ENCODE results near the gene CRACR2A. TPM values are rescaled to one million over a fixed set of nuclear protein-coding genes. Genes with fewer than 3 reads are reported as not detected.

The CRACR2A gene
- total RNA-seq, 1 experiment from 2014 or later = 0.92 TPM

- in situ Hi-C loops (cut with HindIII; ENCODE audit: low pct_unique_long_range_greater_than_20kb, low sequenced_read_pairs) (no loop called here), intact Hi-C loops (cut with micrococcal nuclease; ENCODE audit: unreplicated experiment) (no loop called here)
- Histone ChIP-seq H3K4me3 (ENCODE audit: low read depth in 2 of 2, low read length in 2 of 2) (no peak overlapping the region), H3K4me1 (ENCODE audit: control insufficient read depth, insufficient read depth, low read length) (no peaks in the 10 kb centered on the region), H3K27me3 (ENCODE audit: control insufficient read depth, insufficient read depth, low read length) (no peaks in the 10 kb centered on the region), H3K9me3 (ENCODE audit: control insufficient read depth, insufficient read depth, low read depth, low read length) (no peaks in the 10 kb centered on the region), H3K36me3 (ENCODE audit: control insufficient read depth, insufficient read depth, low read length) (no peaks in the 10 kb centered on the region), H3K27ac (ENCODE audit: low read length) (no peak overlapping the region)
- DNase-seq (ENCODE audit: low read depth, low spot score) (no peak), ATAC-seq (no peak)
- TF ChIP-seq TCF7L2 (IDR thresholded peaks at IDR 0.05; ENCODE audit: low read depth, low read length) (no peak), REST (IDR thresholded peaks at IDR 0.05; ENCODE audit: insufficient read depth in 1 of 2, low read depth in 2 of 2, low read length in 1 of 2) (no peak), CTCF (IDR thresholded peaks at IDR 0.05) (no peak), POLR2AphosphoS5 (IDR thresholded peaks at IDR 0.05; ENCODE audit: low read depth, low read length) (no peak), SIN3A (IDR thresholded peaks at IDR 0.05; ENCODE audit: borderline replicate concordance, insufficient read depth, low read depth, low read length) (no peak)
- POLR2A ChIA-PET = no interaction called here
- BruUV-seq (replicated peaks) = no TSS peak
- CTCF ChIA-PET = interaction anchor here (0.7 kb wide), 1 partner anchor 434 kb away, joined by 3 read pairs; no protein-coding TSS in a partner anchor
These were observed 27.4 kb downstream of the CRACR2A start for GRCh38 chr12:3725388-3726115.

- H3K4me1 ChIP-seq (ENCODE audit: control insufficient read depth, insufficient read depth, low read length) = no peaks in the 10 kb centered on the region
- ChIA-PET CTCF (no interaction called here), POLR2A (no interaction called here)
- ATAC-seq = no peak
- DNase-seq (ENCODE audit: low read depth, low spot score) = no peak
- in situ Hi-C loops (cut with HindIII; ENCODE audit: low pct_unique_long_range_greater_than_20kb, low sequenced_read_pairs) = no loop called here
- TF ChIP-seq REST (IDR thresholded peaks at IDR 0.05; ENCODE audit: insufficient read depth in 1 of 2, low read depth in 2 of 2, low read length in 1 of 2) = no peak
- no peak for TF ChIP-seq CTCF (IDR thresholded peaks at IDR 0.05)
- TF ChIP-seq SIN3A (IDR thresholded peaks at IDR 0.05; ENCODE audit: borderline replicate concordance, insufficient read depth, low read depth, low read length) = no peak
- no peak for TF ChIP-seq POLR2AphosphoS5 (IDR thresholded peaks at IDR 0.05; ENCODE audit: low read depth, low read length)
- TF ChIP-seq TCF7L2 (IDR thresholded peaks at IDR 0.05; ENCODE audit: low read depth, low read length) = no peak
- H3K27ac ChIP-seq (ENCODE audit: low read length) = no peak overlapping the region
- no peaks in the 10 kb centered on the region for H3K9me3 ChIP-seq (ENCODE audit: control insufficient read depth, insufficient read depth, low read depth, low read length)
- intact Hi-C loops (cut with micrococcal nuclease; ENCODE audit: unreplicated experiment) = no loop called here
- no peak overlapping the region for H3K4me3 ChIP-seq (ENCODE audit: low read depth in 2 of 2, low read length in 2 of 2)
- no peaks in the 10 kb centered on the region for H3K27me3 ChIP-seq (ENCODE audit: control insufficient read depth, insufficient read depth, low read length)
- no TSS peak for BruUV-seq (replicated peaks)
- H3K36me3 ChIP-seq (ENCODE audit: control insufficient read depth, insufficient read depth, low read length) = no peaks in the 10 kb centered on the region
These were observed 28.7 kb downstream of the CRACR2A start for GRCh38 chr12:3723916-3724805.

Data from Panc1 (cell line).